ENCODE data around the gene TRIM32.
A peak's percentile ranks its signal among the peaks of the same experiment; 100 is the strongest.

TRIM32 gene, protein sequence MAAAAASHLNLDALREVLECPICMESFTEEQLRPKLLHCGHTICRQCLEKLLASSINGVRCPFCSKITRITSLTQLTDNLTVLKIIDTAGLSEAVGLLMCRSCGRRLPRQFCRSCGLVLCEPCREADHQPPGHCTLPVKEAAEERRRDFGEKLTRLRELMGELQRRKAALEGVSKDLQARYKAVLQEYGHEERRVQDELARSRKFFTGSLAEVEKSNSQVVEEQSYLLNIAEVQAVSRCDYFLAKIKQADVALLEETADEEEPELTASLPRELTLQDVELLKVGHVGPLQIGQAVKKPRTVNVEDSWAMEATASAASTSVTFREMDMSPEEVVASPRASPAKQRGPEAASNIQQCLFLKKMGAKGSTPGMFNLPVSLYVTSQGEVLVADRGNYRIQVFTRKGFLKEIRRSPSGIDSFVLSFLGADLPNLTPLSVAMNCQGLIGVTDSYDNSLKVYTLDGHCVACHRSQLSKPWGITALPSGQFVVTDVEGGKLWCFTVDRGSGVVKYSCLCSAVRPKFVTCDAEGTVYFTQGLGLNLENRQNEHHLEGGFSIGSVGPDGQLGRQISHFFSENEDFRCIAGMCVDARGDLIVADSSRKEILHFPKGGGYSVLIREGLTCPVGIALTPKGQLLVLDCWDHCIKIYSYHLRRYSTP

DNA sequence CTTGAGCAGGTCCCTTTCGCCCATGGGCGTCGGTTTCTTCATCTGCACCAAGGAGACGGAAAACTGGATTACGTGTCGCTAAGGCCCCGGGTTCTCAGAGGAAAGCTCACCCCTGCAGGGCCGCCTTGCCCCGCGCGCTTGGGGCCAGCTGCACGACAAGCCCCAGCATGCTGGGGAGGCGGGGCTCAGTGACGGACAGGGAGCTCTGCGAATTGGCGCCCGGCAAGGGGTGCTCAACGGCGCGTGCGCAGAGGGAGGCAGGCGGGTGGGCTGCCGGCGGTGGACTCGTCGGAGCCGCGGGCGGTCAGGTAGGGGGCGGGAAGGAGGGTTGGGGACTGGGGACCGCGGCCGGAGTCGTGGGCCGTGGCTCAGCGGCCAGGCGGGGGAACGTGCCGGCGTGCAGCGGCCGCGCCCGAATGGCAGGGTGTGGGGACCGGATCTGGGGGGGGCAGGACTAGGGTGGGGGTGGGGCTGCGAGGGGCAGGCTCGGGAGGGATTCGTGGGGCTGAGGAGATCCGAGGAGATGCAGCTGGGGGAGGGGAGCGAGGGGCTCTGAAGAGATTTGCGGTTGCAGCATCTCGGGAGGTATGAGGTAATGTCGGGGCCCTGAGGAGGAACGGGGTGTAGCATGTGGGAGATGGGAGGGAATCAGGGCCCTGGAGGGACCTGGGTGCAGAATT is at the start of gene TRIM32:
TSS of gene TRIM32 (plus strand) at position 232 of the 680 bp plus-strand sequence. CDS start 10,438 bp downstream, outside the sequence.
- peak; percentile 94 for DNase-seq

DNA sequence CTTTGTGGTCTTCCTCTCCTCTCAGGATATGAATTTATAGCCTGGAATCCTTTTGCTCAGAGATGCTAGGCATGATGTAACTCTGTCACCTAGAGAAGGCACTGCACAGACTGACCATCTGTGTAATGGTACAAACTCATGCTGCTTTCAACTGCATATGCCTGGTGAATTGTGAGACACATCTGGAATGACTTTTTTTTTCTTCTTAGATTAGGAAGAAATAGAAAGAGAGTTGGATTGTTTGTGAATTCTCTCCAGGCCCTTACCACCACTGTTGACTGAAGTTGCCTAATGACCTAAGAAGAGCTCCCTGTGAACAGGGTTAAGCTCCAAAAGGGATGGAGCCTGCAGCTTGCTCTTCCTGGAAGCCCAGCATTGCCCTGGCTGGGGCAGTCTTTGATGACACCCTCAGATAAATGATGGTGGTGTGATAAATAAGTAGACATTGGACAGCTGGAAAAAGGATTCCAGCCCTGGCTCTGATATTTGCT is 47.8 kb upstream of the TRIM32 start:
- no peak for DNase-seq

DNA sequence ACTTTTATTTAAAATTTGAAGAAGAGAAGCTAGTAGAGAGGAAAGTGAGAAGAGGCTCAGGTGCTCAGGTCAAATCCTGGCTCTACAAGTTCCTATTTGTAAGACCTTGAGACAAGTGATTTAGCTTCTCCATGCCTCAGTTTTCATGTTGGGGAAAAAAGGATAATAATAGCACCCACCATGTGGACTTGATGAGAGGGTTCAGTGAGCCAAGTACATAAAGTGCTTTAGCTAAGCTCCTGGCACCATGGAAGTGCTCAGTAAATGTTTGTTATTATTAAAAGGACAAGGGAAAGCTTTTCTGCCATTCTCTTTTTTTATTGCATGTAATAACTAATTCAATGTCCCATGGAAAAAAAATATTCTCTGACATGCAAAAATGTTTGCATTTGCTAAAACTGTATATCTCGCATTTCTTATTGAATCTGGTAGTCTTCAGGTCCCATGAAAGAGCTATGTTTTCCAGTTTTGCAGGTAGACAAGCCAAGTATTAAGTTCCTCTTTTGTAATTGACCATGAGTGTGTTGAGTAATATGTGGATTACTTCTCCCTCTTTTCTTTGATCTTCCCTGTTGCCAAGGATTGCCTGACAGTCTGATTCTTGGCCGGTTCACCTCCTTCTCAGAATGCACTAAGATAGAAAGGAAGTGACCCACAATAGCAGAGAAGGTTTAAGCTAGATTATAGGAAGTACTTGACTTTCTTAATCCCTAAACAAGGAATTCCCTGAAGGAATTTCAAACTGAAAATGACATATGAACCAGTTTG is 45.6 kb upstream of the TRIM32 start:
- DNase-seq = no peak

DNA sequence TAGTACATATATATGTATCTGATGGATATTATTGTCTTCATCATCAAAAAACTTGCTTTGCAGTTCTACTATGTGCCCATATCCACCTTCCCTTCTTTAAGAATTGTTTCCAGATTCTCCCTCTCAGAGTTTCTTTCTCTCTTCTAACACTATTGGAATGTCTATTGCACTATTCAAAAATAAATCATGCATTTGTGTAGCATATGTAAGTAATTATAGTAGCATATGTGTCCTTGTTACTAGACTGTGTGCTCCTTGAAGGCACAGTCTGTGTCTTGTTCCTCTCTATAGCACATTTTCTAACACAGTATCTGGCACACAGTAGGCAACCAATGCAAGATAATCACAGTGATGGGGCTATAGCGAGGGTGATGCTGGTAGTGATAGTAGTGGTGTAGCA is 43.4 kb upstream of the TRIM32 start:
- DNase-seq = no peak

DNA sequence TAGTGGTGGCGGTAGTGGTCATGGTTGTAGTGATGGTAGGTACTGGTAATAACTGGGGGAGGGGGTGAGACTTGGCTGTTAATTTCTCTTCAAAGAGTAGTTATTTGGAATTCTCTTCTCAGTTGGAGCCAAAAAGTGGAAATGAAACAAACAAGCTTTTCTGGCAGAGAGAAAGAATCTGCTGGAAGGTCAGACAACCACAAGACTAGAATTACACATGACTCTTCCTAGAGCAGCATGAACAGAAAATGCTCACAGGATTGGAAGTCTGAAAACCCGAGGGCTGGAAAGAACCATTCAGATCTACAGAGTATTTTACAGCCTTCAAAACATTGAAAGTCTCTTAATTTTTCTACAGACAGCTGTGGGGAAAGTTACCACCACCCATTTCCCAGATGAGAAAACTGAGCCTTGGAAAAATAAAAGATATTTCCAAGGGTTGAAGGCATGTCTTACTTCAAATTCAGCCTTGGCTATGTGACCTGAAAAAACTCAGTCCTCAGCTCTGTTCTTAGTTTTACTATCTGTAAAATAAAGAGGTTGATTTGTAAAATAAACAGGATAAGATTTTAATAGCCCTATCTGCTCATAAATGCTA is 42.9 kb upstream of the TRIM32 start:
- no peak for DNase-seq

DNA sequence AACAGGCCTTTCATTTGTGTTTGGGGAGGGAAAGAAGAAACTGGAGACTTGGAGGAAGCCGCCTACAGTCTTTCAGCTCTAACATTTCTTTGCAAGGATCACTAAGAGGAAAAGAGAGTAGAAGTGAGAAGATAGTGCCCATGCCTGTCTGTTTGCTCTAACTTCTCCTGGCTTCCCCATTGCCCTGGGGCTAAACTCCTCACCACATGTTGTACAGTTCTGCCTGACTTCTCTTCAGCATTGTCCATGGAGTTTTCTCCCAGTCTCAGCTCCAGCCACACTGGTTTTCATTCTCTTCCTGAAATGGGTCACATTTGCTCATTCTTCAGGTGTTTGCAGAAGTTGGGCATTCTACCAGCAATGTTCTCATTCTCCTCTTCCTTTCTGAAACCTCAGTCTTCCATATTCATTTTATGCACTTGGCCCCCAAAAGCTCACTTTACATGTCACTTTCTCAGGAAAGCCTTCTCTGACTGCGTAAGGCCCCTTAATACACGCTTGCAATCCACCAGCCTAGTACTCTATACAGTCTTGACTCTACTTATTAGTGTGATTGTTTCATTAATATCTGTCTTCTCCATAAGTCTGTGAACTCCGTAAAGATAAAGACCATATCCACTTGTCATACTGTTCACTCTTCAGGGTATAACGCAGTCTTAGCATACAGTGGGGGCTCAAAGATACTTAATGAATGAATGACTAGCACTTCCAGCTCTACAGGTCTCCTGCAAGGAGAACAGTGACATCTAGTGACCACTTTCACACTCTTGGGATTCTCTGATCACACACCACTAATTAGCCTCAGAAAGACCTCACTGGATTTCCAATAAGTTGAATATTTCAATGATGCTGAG is 40.2 kb upstream of the TRIM32 start:
- peak; percentile 13 for DNase-seq

DNA sequence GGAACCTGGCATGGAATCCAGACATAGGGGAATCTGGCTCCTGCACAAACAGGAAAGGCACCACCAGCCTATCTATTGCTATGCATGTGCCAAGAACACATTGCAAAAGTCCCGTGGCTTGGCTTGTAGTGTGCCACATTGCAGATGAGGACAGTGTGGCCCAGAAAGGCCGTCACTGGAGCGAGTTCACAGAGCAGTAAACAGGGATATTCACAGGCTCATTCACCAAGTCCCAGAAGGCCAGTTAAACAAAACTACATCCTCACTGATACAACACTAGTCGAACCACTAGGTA is 39.6 kb upstream of the TRIM32 start:
- no peak for DNase-seq

DNA sequence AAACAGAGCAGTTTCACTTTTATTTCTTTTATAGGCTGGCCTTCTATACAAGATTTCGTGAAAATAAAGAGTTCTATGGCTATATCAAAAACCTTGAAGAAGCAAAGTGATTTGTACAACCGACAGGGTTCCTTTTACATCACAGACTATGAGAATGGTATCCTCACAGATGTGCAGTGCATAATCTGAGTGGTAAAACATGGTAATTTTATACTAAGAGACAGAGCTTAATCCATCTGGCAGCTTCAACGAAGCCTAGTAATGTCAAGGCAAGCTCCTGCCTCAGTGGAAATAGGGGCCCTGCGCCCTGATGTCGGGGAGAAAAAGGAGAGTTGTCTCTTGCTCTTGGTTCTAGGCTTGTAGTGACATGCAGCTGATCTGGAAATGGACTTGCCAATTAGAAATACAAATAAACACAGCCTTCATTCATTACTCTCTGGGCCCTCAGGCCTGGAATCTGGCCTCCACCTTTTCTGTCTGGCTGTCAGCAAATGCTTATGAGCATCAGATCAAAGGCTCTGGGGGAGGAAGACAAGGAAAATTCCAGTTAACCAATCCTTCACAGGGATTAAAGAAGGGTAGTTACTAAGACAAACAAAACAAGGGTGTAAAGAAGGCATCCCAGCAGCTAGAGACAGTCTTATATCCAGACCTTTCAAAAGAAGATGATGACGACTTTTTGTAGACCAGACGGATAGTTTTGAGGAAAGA is 33.6 kb upstream of the TRIM32 start:
- DNase-seq = no peak

DNA sequence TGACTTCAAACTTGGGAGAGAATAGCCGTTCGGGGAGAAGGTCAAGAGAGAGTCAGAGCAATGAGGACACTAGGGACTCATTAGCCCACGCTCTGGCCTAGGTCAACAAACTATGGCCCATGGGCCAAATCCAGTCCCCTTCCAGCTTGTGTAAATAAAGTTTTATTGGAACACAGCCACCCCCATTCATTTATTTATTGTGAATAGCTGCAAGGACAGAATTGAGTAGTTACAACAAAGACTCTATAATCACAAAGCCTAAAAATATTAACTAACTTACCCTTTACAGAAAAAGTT is 33.1 kb upstream of the TRIM32 start:
- DNase-seq = no peak

DNA sequence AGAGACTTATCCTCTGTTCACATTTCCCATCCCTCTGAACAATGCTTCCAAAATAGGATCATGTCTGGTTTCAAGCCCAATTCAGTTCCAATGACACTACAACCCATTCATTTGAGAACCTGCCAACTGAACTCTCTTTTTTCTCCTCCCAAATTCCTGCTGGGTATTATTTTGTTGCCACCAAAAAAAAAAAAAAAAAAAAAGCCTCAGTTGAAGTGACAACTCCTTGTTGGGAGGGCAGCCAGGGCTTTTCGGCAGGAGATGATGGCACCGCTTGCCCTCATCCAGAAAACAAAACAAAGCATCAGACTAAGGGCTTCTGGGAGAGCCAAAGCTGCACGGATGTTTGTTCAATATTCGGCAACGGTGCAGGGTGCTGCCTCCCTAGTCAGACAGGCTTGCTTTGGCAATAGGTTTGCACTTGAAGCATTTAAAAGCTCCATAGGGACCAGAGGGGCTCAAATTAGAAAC is 30.6 kb upstream of the TRIM32 start:
- DNase-seq = no peak

DNA sequence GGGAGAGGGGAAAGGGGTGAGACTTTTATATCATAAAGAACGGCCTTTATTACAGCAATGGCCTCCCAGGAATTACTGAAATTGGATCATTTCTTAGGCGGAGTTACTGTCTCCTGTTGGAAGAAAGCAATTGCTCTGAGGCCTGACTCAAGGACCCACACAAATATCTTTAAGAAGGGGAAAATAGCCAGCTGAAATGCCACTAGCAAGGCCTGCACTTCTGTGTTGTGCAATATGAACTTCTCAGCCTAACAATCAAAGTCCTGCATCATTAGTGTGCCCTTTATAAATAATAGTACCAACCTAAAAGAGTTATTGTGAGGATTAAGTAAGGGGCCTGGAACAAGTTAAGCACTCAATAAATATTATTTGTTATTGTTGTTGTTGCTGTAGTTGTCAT is 30.1 kb upstream of the TRIM32 start:
- no peak for DNase-seq

DNA sequence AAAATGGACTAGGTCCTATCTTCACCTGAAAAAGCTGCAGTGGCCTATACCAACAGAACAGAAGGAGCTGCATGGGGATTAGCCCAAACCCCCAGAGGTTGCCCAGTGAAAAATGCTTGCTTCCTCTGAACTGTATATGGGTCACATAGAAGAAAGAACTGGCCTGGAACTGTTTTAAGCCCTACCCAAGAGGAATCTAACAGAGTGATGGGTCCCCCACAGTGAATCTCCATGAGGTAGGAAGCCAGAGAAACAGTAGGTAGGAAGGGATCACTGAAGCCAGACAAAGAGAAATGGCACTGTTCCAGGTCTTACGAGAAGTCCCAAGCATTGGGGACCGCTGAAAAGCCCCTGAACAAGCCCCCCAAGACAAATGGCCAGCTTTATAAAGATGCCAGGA is 28.8 kb upstream of the TRIM32 start:
- DNase-seq = no peak

DNA sequence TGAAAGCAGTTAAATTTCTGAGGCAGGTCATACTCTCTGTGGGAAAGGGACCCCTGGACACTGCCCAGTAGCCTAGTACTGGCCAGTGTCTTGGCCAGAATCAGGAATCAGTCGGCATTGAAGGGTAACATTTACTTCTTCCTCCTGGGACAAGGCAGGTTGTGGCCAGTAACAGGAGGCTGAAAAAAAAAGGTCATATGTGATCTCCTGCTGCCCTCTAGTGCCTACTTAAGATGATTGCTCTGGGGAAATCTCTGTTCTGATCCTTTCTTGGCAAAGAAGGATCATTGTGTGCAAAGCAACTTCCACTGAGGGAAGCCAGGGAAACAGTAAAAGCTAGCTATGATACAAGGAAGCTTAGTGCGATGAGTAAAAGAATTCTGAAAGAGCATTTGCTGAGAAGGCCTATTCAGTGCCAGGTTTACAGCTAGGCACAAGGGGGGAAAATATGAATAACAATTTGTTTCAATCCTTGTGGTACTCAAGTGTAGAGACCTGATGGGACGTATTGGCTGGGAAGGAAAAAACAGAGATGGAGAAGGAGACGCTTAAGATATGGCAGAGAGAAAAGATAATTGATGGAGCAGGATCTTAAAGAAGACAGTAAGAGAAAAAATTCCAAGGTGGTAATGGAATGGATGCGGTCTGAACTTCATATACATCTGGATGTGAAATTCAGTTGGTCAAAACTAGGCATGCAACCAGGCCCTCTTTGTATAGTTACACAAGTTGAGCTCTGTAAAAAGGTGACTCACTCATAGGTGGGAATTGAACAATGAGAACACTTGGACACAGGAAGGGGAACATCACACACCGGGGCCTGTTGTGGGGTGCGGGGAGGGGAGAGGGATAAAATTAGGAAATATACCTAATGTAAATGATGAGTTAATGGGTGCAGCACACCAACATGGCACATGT is 25.8 kb upstream of the TRIM32 start:
- DNase-seq = peak; percentile 31

DNA sequence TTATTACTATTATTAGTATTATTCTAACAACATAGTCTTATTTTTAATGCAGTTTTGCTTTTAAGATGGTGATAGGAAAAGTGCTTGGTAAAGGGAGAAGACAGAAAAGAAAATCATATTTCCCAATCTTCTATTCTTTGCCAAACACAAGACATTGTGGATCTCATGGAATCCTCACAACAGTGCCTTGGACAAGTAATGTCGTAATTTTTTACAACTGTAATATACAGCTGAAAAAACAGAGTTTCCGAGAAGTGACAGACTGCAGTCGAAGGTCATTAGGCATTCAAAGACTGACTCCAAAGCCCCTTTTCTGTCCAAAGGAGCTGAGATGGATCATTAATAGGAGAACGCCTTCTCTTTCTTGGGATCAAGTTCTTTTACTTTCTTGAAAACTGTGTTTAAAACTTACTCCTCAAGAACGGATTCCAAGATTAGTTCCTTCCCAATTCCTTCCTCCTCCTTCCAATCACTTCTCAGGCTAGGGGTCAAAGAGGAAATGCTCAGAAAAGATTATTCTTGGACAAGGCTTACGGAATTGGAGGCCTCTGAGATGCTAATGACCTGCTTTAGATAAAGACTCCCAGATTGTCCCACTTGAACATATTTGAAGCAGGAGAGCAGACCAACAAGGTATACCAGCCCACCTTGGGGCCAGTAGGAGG is 24.3 kb upstream of the TRIM32 start:
- DNase-seq = no peak

DNA sequence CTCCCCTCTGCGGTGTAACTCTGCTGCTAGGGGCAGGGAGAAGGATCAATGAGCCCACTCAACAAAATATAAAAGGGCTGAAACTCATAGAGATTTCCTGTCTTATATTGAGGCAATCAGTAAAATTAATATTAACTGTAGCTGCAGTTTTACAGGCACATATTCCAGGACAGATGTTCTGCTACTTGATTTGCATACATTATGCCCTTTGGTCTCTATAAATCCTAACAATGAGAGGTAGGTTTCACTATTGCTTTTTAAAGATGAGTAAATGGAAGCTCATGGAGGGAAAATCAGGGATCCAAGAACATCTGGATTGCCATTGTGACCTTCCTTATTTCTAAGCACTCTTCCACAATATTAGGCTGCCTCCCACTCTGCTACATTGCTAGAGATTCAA is 23.5 kb upstream of the TRIM32 start:
- no peak for DNase-seq

DNA sequence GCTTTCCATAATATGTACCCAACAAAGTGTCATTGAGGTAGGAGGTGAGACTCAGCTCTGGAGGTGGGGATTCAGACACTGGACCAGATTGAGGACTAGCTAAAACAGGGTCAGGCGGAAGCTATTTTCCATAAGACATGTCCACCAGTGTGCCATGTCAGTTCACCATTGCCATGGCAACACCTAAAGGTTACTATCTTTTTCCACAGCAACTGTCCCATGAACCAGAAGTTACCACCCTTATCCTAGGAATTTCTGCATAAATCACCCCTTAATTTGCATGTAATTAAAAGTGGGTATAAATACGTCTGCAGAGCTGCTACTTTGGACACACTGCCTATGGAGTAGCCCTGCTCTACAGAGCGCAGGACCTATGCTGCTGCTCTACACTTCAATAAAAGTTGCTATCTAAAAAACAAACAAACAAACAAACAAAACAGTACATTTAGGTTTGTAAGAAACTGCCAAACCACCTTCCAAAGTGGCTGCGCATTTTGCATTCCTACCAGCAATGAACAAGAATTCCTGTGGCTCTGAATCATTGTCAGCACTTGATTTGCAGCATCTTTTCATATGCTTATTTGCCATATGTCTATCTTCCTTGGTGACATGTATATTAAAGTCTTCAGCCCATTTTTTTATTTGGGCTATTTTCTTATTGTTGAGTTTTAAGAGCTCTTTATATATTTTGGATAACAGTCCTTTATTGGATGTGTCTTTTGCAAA is 18.0 kb upstream of the TRIM32 start:
- no peak for DNase-seq

DNA sequence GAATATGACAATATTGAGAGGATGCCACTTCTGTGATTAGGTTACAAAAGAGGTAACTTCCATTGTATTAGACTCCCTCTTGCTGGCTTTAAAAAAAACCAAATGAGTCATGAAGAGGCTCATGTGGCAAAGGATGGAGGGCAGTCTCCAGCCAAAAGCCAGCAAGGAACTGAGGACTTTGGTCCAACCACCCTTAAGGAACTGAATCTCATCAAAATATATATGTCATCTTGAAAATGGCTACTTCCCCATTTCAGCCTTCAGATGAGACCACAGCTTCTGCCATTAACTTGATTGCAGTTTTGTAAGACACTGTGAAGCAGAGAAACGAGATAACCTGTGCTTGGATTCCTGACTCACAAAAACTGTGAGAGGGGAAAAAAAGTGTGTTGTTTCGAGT is 15.5 kb upstream of the TRIM32 start:
- no peak for DNase-seq

DNA sequence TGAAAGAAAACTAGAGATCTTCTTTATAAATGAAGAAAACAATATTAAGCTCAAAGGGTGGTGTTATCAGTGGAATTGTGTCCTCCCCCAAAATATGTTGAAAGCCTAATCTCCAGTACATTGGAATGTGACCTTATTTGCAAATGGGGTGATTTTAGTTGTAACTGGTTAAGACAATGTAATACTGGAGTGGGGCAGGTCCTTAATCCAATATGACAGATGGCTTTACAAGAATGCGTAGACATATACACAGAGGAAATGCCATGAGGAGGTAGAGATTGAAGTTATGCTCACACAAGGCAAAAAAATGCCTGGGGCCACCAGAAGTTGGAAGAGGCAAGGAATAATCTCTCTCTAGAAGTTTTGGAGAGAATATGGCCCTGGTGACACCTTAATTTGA is 13.7 kb upstream of the TRIM32 start:
- DNase-seq = no peak
